Vagina (tissue), 2 donors: ENCODE data around the gene ARID1B.

Source experiments
- CTCF ChIP-seq, 3 experiments: fragments of 450-650 bp in 2 of 3; fragments of 200-600 bp in 1 of 3; sonication (generic) in 1 of 3; IDR thresholded peaks; one replicate each; pipeline ENCODE4 v1.5.1; 2017 to 2019; ENCODE audit warnings: antibody characterized with exemption in 3 of 3, mild to moderate bottlenecking in 2 of 3, moderate library complexity in 2 of 3
- POLR2A ChIP-seq, 2 donors: fragments of 450-650 bp; IDR thresholded peaks; one replicate each; pipeline ENCODE4 v1.6.1; 2017; ENCODE audit warnings: antibody characterized with exemption in 2 of 2, mild to moderate bottlenecking in 2 of 2, moderate library complexity in 2 of 2
- POLR2AphosphoS5 ChIP-seq, 2 donors: sonication (generic); formaldehyde crosslinking; IDR thresholded peaks; one replicate each; pipeline ENCODE4 v1.9.0; 2017; ENCODE audit warnings: antibody characterized with exemption in 2 of 2, mild to moderate bottlenecking in 2 of 2, low read depth in 1 of 2; ENCODE audit not compliant: insufficient read depth in 1 of 2

DNA sequence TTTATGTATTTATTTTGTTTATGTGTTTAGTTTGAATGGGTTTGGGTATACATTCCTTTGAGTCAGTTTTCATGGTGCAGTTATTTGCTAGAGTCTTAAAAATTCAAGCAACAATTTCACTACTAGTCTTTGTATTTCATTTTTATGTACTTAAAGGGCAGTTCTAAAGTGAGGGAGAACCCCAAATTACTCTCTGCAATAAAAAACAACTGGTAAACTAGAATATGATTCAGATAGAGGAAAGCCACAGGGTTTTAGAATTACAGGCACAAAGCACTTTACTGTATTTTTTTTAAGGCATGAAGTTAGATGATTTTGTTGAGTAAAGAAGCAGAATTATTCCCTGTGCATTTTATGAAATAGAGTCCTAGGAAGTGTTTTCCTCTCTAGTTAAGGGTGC is 183.3 kb downstream of the ARID1B start:
- TF ChIP-seq POLR2AphosphoS5 (IDR thresholded peaks at IDR 0.05; ENCODE audit: insufficient read depth in 1 of 2, low read depth in 1 of 2) (no peak), POLR2A (IDR thresholded peaks at IDR 0.05) (no peak), CTCF (IDR thresholded peaks at IDR 0.05) (no peak)
